Measurements from ENCODE around the gene BTLA. TPM values are rescaled to one million over a fixed set of nuclear protein-coding genes. Genes with fewer than 3 reads are reported as not detected.

Gene BTLA
- 1 to 10 TPM in 1 of 4 donors, under 1 TPM in 1, not detected in 2; 0.49 to 2.7 TPM for total RNA-seq

GRCh38 chr3:112498914-112499711 lies at the start of gene BTLA:
Gene BTLA, minus strand, starts transcription at chr3:112499472. Its CDS starts 114 bp downstream, at chr3:112499358.
- no peaks in the 10 kb centered on the region for H3K36me3 ChIP-seq
- intact Hi-C loops (cut with DNase I), result no loop called here
- H3K27me3 ChIP-seq, result no peaks in the 10 kb centered on the region
- DNase-seq, result no peak
- 87 to 90% methylated on average over 12 of the region's 12 CpGs for WGBS, 2 donors
- H3K27ac ChIP-seq, result no peak within 1 kb of the TSS
- no peaks in the 10 kb centered on the region for H3K4me1 ChIP-seq
- H3K9me3 ChIP-seq, result no peaks in the 10 kb centered on the region
- no peak within 1 kb of the TSS for H3K4me3 ChIP-seq (replicated peaks in 1 of 3)
- no peak for TF ChIP-seq CTCF (IDR thresholded peaks at IDR 0.05)
- TF ChIP-seq POLR2A (IDR thresholded peaks at IDR 0.05), result no peak

GRCh38 chr3:112546216-112546759 lies 47.0 kb upstream of the BTLA start:
- Histone ChIP-seq H3K27ac (no peak overlapping the region), H3K4me1 (peaks cover 3 to 6% of the 10 kb centered on the region in 2 donors), H3K36me3 (peaks cover 17 to 18% of the 10 kb centered on the region in 2 donors), H3K4me3 (replicated peaks in 1 of 3) (no peak overlapping the region), H3K27me3 (no peaks in the 10 kb centered on the region), H3K9me3 (no peaks in the 10 kb centered on the region)
- DNase-seq, result no peak
- TF ChIP-seq CTCF (IDR thresholded peaks at IDR 0.05), result no peak
- TF ChIP-seq POLR2A (IDR thresholded peaks at IDR 0.05), result no peak
- WGBS, 2 donors, result 93 to 94% methylated on average over 5 of the region's 5 CpGs
- intact Hi-C loops (cut with DNase I), result no loop called here

- no peak for DNase-seq
- TF ChIP-seq CTCF (IDR thresholded peaks at IDR 0.05) (no peak), POLR2A (IDR thresholded peaks at IDR 0.05) (no peak)
- peaks cover 0 to 15% of the 10 kb centered on the region in 2 donors for H3K36me3 ChIP-seq
- no peaks in the 10 kb centered on the region for H3K4me1 ChIP-seq
- no peaks in the 10 kb centered on the region for H3K27me3 ChIP-seq
- intact Hi-C loops (cut with DNase I), result no loop called here
- WGBS, 2 donors, result 94 to 96% methylated on average over 1 of the region's 1 CpG
- no peak overlapping the region for H3K4me3 ChIP-seq (replicated peaks in 1 of 3)
- H3K9me3 ChIP-seq, result no peaks in the 10 kb centered on the region
- no peak overlapping the region for H3K27ac ChIP-seq
Measured at GRCh38 chr3:112539825-112540650, 40.8 kb upstream of the BTLA start.

- no peak for DNase-seq
- no peak overlapping the region for H3K4me3 ChIP-seq (replicated peaks in 1 of 3)
- H3K36me3 ChIP-seq, result peaks cover 16 to 24% of the 10 kb centered on the region in 2 donors
- TF ChIP-seq POLR2A (IDR thresholded peaks at IDR 0.05) (no peak), CTCF (IDR thresholded peaks at IDR 0.05) (peak in 5 of 6 experiments; percentile 25 to 60 (median 49))
- 2 to 8% methylated on average over 1 of the region's 1 CpG for WGBS, 2 donors
- intact Hi-C loops (cut with DNase I), result no loop called here
- no peak overlapping the region for H3K27ac ChIP-seq
- H3K27me3 ChIP-seq, result no peaks in the 10 kb centered on the region
- H3K9me3 ChIP-seq, result no peaks in the 10 kb centered on the region
- H3K4me1 ChIP-seq, result no peaks in the 10 kb centered on the region
Measured at GRCh38 chr3:112531358-112531781, 32.1 kb upstream of the BTLA start.

Measured in thyroid gland (tissue), 4 donors.